ENCODE measurements around the gene SLC25A3.
A peak's percentile ranks its signal among the peaks of the same experiment; 100 is the strongest.
"Not testable (repeated sequence)": the region's sequence is repeated elsewhere in the genome, so short reads cannot be mapped to it uniquely, and the experiment has no call there.

Gene SLC25A3

DNA sequence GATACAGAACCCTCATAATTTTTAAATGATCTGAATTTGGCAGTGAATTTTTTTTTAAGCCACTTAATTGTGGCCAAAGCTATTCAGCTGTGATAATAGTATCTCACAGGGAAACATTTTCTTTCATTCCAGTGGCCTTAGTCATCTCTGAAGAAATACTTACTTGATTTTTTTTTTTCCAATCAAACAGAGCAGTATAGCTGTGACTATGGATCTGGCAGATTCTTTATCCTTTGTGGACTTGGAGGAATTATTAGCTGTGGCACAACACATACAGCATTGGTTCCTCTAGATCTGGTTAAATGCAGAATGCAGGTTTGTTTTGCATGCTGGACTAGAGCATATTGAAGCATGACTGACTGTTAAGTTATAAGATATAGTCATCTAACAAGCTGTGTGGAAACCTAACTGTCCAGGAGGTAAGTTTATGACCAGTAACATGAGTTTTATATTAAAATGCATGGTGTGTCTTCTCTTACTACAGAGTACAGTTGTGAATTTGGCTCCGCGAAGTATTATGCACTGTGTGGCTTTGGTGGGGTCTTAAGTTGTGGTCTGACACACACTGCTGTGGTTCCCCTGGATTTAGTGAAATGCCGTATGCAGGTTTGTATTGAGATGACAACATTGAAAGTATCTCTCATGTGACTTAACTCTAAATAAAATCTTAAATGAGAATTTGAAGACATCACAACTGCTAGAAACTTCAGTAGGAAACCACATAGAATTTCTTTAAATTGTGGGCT is 1.9 kb downstream of the SLC25A3 start:
- Histone ChIP-seq H3K9me3 (ENCODE audit: control insufficient read depth, low read length) (no peaks in the 10 kb centered on the region), H3K27me3 (replicated peaks; ENCODE audit: control insufficient read depth, insufficient read depth, low read length) (no peaks in the 10 kb centered on the region), H3K9ac (ENCODE audit: low read length) (peak overlapping the region; percentile 99), H3K36me3 (ENCODE audit: control insufficient read depth, insufficient read depth, low read length, severe bottlenecking) (peaks cover 51% of the 10 kb centered on the region), H3K4me1 (ENCODE audit: control insufficient read depth, insufficient read depth, low read length) (peaks cover 10% of the 10 kb centered on the region), H3K4me3 (ENCODE audit: low read length) (peak overlapping the region; percentile 96)
- DNase-seq (ENCODE audit: low read depth), result peak; percentile 82

- Histone ChIP-seq H3K4me1 (ENCODE audit: control insufficient read depth, insufficient read depth, low read length) (peaks cover 10% of the 10 kb centered on the region), H3K36me3 (ENCODE audit: control insufficient read depth, insufficient read depth, low read length, severe bottlenecking) (peaks cover 70% of the 10 kb centered on the region), H3K4me3 (ENCODE audit: low read length) (peak overlapping the region; percentile 96)
- not testable (repeated sequence) for H3K27me3 ChIP-seq (replicated peaks; ENCODE audit: control insufficient read depth, insufficient read depth, low read length); H3K9ac ChIP-seq (ENCODE audit: low read length); DNase-seq (ENCODE audit: low read depth); H3K9me3 ChIP-seq (ENCODE audit: control insufficient read depth, low read length)
Observed at GRCh38 chr12:98597313-98597712, 3.8 kb downstream of the SLC25A3 start.

DNA sequence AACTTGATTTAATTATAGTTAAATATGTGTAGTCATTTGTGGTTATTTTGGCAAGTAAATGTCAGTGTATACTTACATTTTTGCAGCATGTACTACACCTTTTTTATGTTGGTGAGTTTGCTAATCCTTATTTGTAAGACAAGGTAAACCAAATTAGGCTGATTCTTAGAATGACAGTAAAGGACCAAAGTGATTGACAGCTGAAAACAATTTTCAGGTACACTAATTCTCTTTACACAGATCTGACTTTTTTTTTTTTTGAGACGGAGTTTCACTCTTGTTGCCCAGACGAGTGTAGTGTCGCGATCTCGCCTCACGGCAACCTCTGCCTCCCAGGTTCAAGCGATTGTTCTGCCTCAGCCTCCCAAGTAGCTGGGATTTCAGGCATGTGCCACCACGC is 8.4 kb downstream of the SLC25A3 start:
- Histone ChIP-seq H3K4me1 (ENCODE audit: control insufficient read depth, insufficient read depth, low read length) (peaks cover 3% of the 10 kb centered on the region), H3K4me3 (ENCODE audit: low read length) (no peak overlapping the region), H3K36me3 (ENCODE audit: control insufficient read depth, insufficient read depth, low read length, severe bottlenecking) (peaks cover 80% of the 10 kb centered on the region), H3K27me3 (replicated peaks; ENCODE audit: control insufficient read depth, insufficient read depth, low read length) (no peaks in the 10 kb centered on the region), H3K9me3 (ENCODE audit: control insufficient read depth, low read length) (no peaks in the 10 kb centered on the region), H3K9ac (ENCODE audit: low read length) (no peak overlapping the region)
- DNase-seq (ENCODE audit: low read depth), result no peak

GRCh38 chr12:98606359-98606988 is 13.0 kb downstream of the SLC25A3 start:
- H3K9ac ChIP-seq (ENCODE audit: low read length), result no peak overlapping the region
- no peak for DNase-seq (ENCODE audit: low read depth)

DNA sequence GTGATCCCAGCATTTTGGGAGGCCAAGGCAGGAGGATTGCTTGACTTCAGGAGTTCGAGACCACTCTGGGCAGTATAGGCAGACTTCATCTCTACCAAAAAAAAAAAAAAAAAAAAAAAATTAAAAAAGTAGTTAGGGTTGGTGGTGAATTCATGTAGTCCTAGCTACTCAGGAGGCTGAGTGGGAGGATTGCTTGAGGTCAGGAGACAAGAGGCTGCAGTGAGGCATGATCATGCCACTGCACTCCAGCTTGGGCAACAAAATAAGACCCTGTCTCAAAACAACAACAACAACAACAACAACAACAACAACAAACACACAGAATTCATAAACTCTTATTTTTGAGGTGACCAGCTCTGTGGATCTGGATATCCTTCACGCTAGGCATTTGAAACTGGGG is 17.1 kb downstream of the SLC25A3 start:
- H3K27me3 ChIP-seq (replicated peaks; ENCODE audit: control insufficient read depth, insufficient read depth, low read length), result no peaks in the 10 kb centered on the region
- no peak for DNase-seq (ENCODE audit: low read depth)
- H3K36me3 ChIP-seq (ENCODE audit: control insufficient read depth, insufficient read depth, low read length, severe bottlenecking), result peaks cover 11% of the 10 kb centered on the region
- H3K4me3 ChIP-seq (ENCODE audit: low read length), result no peak overlapping the region
- H3K4me1 ChIP-seq (ENCODE audit: control insufficient read depth, insufficient read depth, low read length), result peaks cover 3% of the 10 kb centered on the region
- H3K9me3 ChIP-seq (ENCODE audit: control insufficient read depth, low read length), result no peaks in the 10 kb centered on the region
- no peak overlapping the region for H3K9ac ChIP-seq (ENCODE audit: low read length)

More at GRCh38 chr12:98606359-98606988, 13.0 kb downstream of the SLC25A3 start:
- no peaks in the 10 kb centered on the region for H3K27me3 ChIP-seq (replicated peaks; ENCODE audit: control insufficient read depth, insufficient read depth, low read length)
- H3K4me3 ChIP-seq (ENCODE audit: low read length), result no peak overlapping the region
- peaks cover 34% of the 10 kb centered on the region for H3K36me3 ChIP-seq (ENCODE audit: control insufficient read depth, insufficient read depth, low read length, severe bottlenecking)
- no peaks in the 10 kb centered on the region for H3K9me3 ChIP-seq (ENCODE audit: control insufficient read depth, low read length)
- H3K4me1 ChIP-seq (ENCODE audit: control insufficient read depth, insufficient read depth, low read length), result peaks cover 3% of the 10 kb centered on the region

DNA sequence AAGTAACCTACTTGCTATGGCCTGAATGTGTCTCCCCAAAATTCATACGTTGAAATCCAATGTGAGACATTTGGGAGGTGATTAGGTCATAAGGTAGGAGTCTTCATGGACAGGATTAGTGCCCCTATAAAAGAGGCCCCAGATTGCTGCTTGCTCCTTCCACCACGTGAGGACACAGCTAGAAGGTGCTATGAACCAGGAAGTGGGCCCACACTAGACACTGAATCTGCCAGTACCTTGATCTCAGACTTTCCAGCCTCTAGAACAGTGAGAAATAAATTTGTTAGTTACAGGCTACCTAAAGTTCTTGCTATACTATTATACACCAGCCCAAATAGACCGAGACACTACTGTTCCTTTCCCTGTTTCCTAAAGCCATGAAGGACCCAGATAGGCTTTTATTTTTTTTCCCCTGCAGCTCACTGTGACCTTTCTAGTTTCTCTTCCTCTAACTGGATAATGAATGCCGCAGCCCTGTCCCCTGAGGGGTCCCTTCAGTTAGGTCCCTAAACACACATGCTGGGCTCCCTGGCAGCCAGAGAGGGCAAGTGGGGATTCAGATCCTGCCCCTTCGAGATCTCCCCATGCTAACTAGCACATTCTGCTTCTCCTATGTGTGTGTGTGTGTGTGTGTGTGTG is 19.3 kb downstream of the SLC25A3 start:
- no peak overlapping the region for H3K4me3 ChIP-seq (ENCODE audit: low read length)
- no peaks in the 10 kb centered on the region for H3K9me3 ChIP-seq (ENCODE audit: control insufficient read depth, low read length)
- H3K27me3 ChIP-seq (replicated peaks; ENCODE audit: control insufficient read depth, insufficient read depth, low read length), result no peaks in the 10 kb centered on the region
- DNase-seq (ENCODE audit: low read depth), result no peak
- peaks cover 11% of the 10 kb centered on the region for H3K36me3 ChIP-seq (ENCODE audit: control insufficient read depth, insufficient read depth, low read length, severe bottlenecking)
- no peaks in the 10 kb centered on the region for H3K4me1 ChIP-seq (ENCODE audit: control insufficient read depth, insufficient read depth, low read length)
- H3K9ac ChIP-seq (ENCODE audit: low read length), result no peak overlapping the region

DNA sequence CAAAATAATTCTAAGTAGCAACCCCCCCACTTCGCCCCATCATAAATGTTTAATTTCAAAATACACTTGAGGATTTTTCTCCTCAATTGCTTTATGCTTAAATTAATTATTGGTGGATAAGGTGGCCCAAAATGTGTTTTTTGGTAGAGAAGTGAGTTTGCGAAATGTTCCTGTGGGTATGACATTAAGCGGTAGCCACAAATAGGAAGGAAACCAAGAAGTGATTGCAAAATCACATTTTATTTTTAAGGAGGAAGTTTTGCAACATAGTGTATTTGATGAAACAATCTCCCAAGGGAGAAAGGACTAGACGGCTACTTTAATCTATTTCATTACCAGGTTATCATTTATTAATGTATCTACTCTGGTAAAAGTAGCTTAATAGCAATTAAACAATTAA is 25.5 kb downstream of the SLC25A3 start:
- no peak overlapping the region for H3K4me3 ChIP-seq (ENCODE audit: low read length)
- H3K27me3 ChIP-seq (replicated peaks; ENCODE audit: control insufficient read depth, insufficient read depth, low read length), result no peaks in the 10 kb centered on the region
- peaks cover 11% of the 10 kb centered on the region for H3K4me1 ChIP-seq (ENCODE audit: control insufficient read depth, insufficient read depth, low read length)
- H3K36me3 ChIP-seq (ENCODE audit: control insufficient read depth, insufficient read depth, low read length, severe bottlenecking), result peaks cover 2% of the 10 kb centered on the region
- peak; percentile 87 for DNase-seq (ENCODE audit: low read depth)
- no peaks in the 10 kb centered on the region for H3K9me3 ChIP-seq (ENCODE audit: control insufficient read depth, low read length)
- no peak overlapping the region for H3K9ac ChIP-seq (ENCODE audit: low read length)

GRCh38 chr12:98635657-98636323 is 42.3 kb downstream of the SLC25A3 start:
- no peaks in the 10 kb centered on the region for H3K27me3 ChIP-seq (replicated peaks; ENCODE audit: control insufficient read depth, insufficient read depth, low read length)
- no peak overlapping the region for H3K9ac ChIP-seq (ENCODE audit: low read length)
- no peak overlapping the region for H3K4me3 ChIP-seq (ENCODE audit: low read length)
- peaks cover 9% of the 10 kb centered on the region for H3K36me3 ChIP-seq (ENCODE audit: control insufficient read depth, insufficient read depth, low read length, severe bottlenecking)
- no peaks in the 10 kb centered on the region for H3K9me3 ChIP-seq (ENCODE audit: control insufficient read depth, low read length)
- peak; percentile 64 for DNase-seq (ENCODE audit: low read depth)
- peaks cover 5% of the 10 kb centered on the region for H3K4me1 ChIP-seq (ENCODE audit: control insufficient read depth, insufficient read depth, low read length)

- no peaks in the 10 kb centered on the region for H3K27me3 ChIP-seq (replicated peaks; ENCODE audit: control insufficient read depth, insufficient read depth, low read length)
- peaks cover 13% of the 10 kb centered on the region for H3K4me1 ChIP-seq (ENCODE audit: control insufficient read depth, insufficient read depth, low read length)
- H3K4me3 ChIP-seq (ENCODE audit: low read length), result no peak overlapping the region
- no peaks in the 10 kb centered on the region for H3K9me3 ChIP-seq (ENCODE audit: control insufficient read depth, low read length)
- no peak for DNase-seq (ENCODE audit: low read depth)
- peaks cover 7% of the 10 kb centered on the region for H3K36me3 ChIP-seq (ENCODE audit: control insufficient read depth, insufficient read depth, low read length, severe bottlenecking)
- H3K9ac ChIP-seq (ENCODE audit: low read length), result no peak overlapping the region
Observed at GRCh38 chr12:98637068-98637467, 43.6 kb downstream of the SLC25A3 start.

DNA sequence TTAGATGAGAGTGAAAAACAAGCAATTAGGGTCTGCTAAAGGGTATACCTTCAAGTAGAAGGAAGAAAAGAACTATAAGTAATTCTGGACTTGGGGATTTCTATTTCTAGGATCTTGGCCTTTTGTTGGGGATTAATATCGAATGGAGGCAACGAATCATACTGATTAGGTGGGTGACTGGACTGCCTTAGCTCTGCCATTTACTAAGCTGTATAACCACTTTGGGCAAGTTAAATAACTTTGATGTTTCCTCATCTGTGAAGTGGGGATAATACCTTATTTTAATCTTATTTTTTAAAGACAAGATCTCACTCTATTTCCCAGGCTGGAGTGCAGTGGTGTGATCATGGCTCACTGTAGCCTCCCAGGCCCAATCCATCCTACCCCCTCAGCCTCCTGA is 44.5 kb downstream of the SLC25A3 start:
- H3K4me3 ChIP-seq (ENCODE audit: low read length), result no peak overlapping the region
- no peak overlapping the region for H3K9ac ChIP-seq (ENCODE audit: low read length)
- no peak for DNase-seq (ENCODE audit: low read depth)
- H3K27me3 ChIP-seq (replicated peaks; ENCODE audit: control insufficient read depth, insufficient read depth, low read length), result no peaks in the 10 kb centered on the region
- H3K36me3 ChIP-seq (ENCODE audit: control insufficient read depth, insufficient read depth, low read length, severe bottlenecking), result peaks cover 2% of the 10 kb centered on the region
- no peaks in the 10 kb centered on the region for H3K9me3 ChIP-seq (ENCODE audit: control insufficient read depth, low read length)
- H3K4me1 ChIP-seq (ENCODE audit: control insufficient read depth, insufficient read depth, low read length), result peaks cover 13% of the 10 kb centered on the region

DNA sequence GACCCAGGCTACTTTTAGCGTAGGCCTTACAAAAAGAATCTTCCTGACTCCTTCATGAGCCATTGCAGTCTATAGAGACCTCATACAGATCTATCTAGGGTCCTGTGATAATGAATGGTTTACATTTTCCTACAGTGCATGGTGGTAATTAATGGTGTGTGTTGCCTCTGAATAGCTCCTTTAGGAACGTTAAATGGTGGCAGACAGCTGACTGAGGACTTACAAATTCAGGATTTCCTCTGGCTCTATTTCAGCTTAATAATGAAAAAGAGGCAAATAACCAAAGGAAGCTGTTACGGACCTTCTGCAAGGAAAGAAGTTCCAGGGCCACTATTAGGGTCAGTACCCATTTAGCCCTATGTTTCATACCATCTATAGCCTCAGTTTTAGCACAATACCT is 46.0 kb downstream of the SLC25A3 start:
- H3K9ac ChIP-seq (ENCODE audit: low read length), result no peak overlapping the region
- H3K36me3 ChIP-seq (ENCODE audit: control insufficient read depth, insufficient read depth, low read length, severe bottlenecking), result no peaks in the 10 kb centered on the region
- no peaks in the 10 kb centered on the region for H3K27me3 ChIP-seq (replicated peaks; ENCODE audit: control insufficient read depth, insufficient read depth, low read length)
- H3K4me3 ChIP-seq (ENCODE audit: low read length), result no peak overlapping the region
- DNase-seq (ENCODE audit: low read depth), result no peak
- no peaks in the 10 kb centered on the region for H3K9me3 ChIP-seq (ENCODE audit: control insufficient read depth, low read length)
- H3K4me1 ChIP-seq (ENCODE audit: control insufficient read depth, insufficient read depth, low read length), result peaks cover 13% of the 10 kb centered on the region
